WERI-Rb-1 (cell line): ENCODE data around the gene MAN2A1.
"Not testable (repeated sequence)": the region's sequence is repeated elsewhere in the genome, so short reads cannot be mapped to it uniquely, and the experiment has no call there.

ENCODE experiments used
- DNase-seq: peaks from one replicate; pipeline ENCODE4 v3.0.0-alpha.2; 2020
- H3K27ac ChIP-seq: fragments of 250-450 bp; sonication (Bioruptor Pico); 2 replicates; pipeline ENCODE4 v1.5.1; 2020; ENCODE audit warnings: mild to moderate bottlenecking, moderate library complexity
- H3K27me3 ChIP-seq: fragments of 250-450 bp; sonication (Bioruptor Pico); 2 replicates; pipeline ENCODE4 v1.5.1; 2021; ENCODE audit warnings: mild to moderate bottlenecking, low read depth, moderate library complexity; ENCODE audit not compliant: insufficient read depth, severe bottlenecking
- H3K36me3 ChIP-seq: fragments of 250-450 bp; sonication (Bioruptor Pico); 2 replicates; pipeline ENCODE4 v1.5.1; 2020; ENCODE audit warnings: mild to moderate bottlenecking, moderate library complexity
- H3K4me3 ChIP-seq: 2 replicates; pipeline ENCODE4 v1.5.1; 2011; ENCODE audit warnings: low read depth, mild to moderate bottlenecking, control low read depth, low read length
- H3K9me3 ChIP-seq: fragments of 250-450 bp; sonication (Bioruptor Pico); 2 replicates; pipeline ENCODE4 v1.5.1; 2021; ENCODE audit warnings: mild to moderate bottlenecking, moderate library complexity; ENCODE audit not compliant: severe bottlenecking
- CTCF ChIP-seq: IDR thresholded peaks from 2 replicates; pipeline ENCODE4 v1.5.1; 2011; ENCODE audit warnings: low read depth, mild to moderate bottlenecking, control low read depth, inconsistent platforms, low read length

The MAN2A1 gene

GRCh38 chr5:109819878-109820277 lies 130.2 kb downstream of the MAN2A1 start:
- Histone ChIP-seq H3K9me3 (no peaks in the 10 kb centered on the region), H3K36me3 (peaks cover 8% of the 10 kb centered on the region; the same call in 1 of the 2 replicates), H3K4me3 (no peak overlapping the region), H3K27ac (no peak overlapping the region), H3K27me3 (no peaks in the 10 kb centered on the region)
- no peak for DNase-seq
- 0 out of 2 replicates have a peak, but pooled peaks have one; percentile 32 for TF ChIP-seq CTCF

- H3K27me3 ChIP-seq = no peaks in the 10 kb centered on the region
- H3K36me3 ChIP-seq = peaks cover 12% of the 10 kb centered on the region
- H3K4me3 ChIP-seq = no peak overlapping the region
- H3K9me3 ChIP-seq = no peaks in the 10 kb centered on the region
- no peak for DNase-seq
- no peak for TF ChIP-seq CTCF
- H3K27ac ChIP-seq = no peak overlapping the region
Observed at GRCh38 chr5:109823597-109823996, 133.9 kb downstream of the MAN2A1 start.

GRCh38 chr5:109825450-109825849 lies 135.7 kb downstream of the MAN2A1 start:
- DNase-seq = no peak
- no peak for TF ChIP-seq CTCF

GRCh38 chr5:109826426-109826825 lies 136.7 kb downstream of the MAN2A1 start:
- TF ChIP-seq CTCF = no peak
- Histone ChIP-seq H3K27ac (no peak overlapping the region), H3K4me3 (no peak overlapping the region), H3K36me3 (peaks cover 10% of the 10 kb centered on the region), H3K9me3 (no peaks in the 10 kb centered on the region), H3K27me3 (no peaks in the 10 kb centered on the region)
- DNase-seq = no peak

More at GRCh38 chr5:109825450-109825849, 135.7 kb downstream of the MAN2A1 start:
- no peaks in the 10 kb centered on the region for H3K9me3 ChIP-seq
- peaks cover 8% of the 10 kb centered on the region for H3K36me3 ChIP-seq
- H3K27ac ChIP-seq = no peak overlapping the region
- no peak overlapping the region for H3K4me3 ChIP-seq
- H3K27me3 ChIP-seq = no peaks in the 10 kb centered on the region

GRCh38 chr5:109829331-109829730 lies 139.6 kb downstream of the MAN2A1 start:
- H3K9me3 ChIP-seq = no peaks in the 10 kb centered on the region
- no peak overlapping the region for H3K27ac ChIP-seq
- no peaks in the 10 kb centered on the region for H3K27me3 ChIP-seq
- H3K4me3 ChIP-seq = no peak overlapping the region
- peaks cover 10% of the 10 kb centered on the region for H3K36me3 ChIP-seq
- DNase-seq = no peak
- TF ChIP-seq CTCF = no peak

- Histone ChIP-seq H3K27ac (no peak overlapping the region), H3K36me3 (peaks cover 6% of the 10 kb centered on the region), H3K9me3 (no peaks in the 10 kb centered on the region), H3K4me3 (no peak overlapping the region), H3K27me3 (no peaks in the 10 kb centered on the region)
- DNase-seq = no peak
- TF ChIP-seq CTCF = no peak
Observed at GRCh38 chr5:109830955-109831502, 141.3 kb downstream of the MAN2A1 start.

- not testable (repeated sequence) for H3K27ac ChIP-seq, H3K4me3 ChIP-seq, H3K9me3 ChIP-seq, H3K27me3 ChIP-seq, H3K36me3 ChIP-seq, DNase-seq
Observed at GRCh38 chr5:109832207-109833188, 142.8 kb downstream of the MAN2A1 start.
